Activated effector memory CD4-positive, alpha-beta T cell treated with Interleukin-2 at 50 U/mL for 16 hours (primary cell): ENCODE measurements around the gene ACSBG1.

Experiments
- DNase-seq: peaks from one replicate; pipeline ENCODE4 v3.0.0-alpha.2; 2020

The ACSBG1 gene

GRCh38 chr15:78216276-78217104, 17.9 kb downstream of the ACSBG1 start:
- DNase-seq: no peak

- DNase-seq: no peak
Measured at GRCh38 chr15:78213956-78214355, 20.4 kb downstream of the ACSBG1 start.

- DNase-seq: no peak
Measured at GRCh38 chr15:78213425-78213750, 21.0 kb downstream of the ACSBG1 start.

GRCh38 chr15:78212546-78213424, 21.6 kb downstream of the ACSBG1 start:
- DNase-seq: no peak

- DNase-seq: no peak
Measured at GRCh38 chr15:78212008-78212407, 22.4 kb downstream of the ACSBG1 start.

GRCh38 chr15:78211189-78211921, 23.0 kb downstream of the ACSBG1 start:
- DNase-seq: no peak

GRCh38 chr15:78210349-78210717, 24.0 kb downstream of the ACSBG1 start:
- no peak for DNase-seq

GRCh38 chr15:78209646-78210348, 24.6 kb downstream of the ACSBG1 start:
- no peak for DNase-seq

- no peak for DNase-seq
Measured at GRCh38 chr15:78208887-78209645, 25.3 kb downstream of the ACSBG1 start.

GRCh38 chr15:78208341-78208844, 26.0 kb downstream of the ACSBG1 start:
- no peak for DNase-seq

- no peak for DNase-seq
Measured at GRCh38 chr15:78207641-78208340, 26.6 kb downstream of the ACSBG1 start.

- DNase-seq: no peak
Measured at GRCh38 chr15:78207110-78207458, 27.3 kb downstream of the ACSBG1 start.

- no peak for DNase-seq
Measured at GRCh38 chr15:78206326-78207109, 27.8 kb downstream of the ACSBG1 start.

- DNase-seq: no peak
Measured at GRCh38 chr15:78205856-78206255, 28.5 kb downstream of the ACSBG1 start.

GRCh38 chr15:78205337-78205736, 29.0 kb downstream of the ACSBG1 start:
- no peak for DNase-seq

- DNase-seq: no peak
Measured at GRCh38 chr15:78204351-78205309, 29.7 kb downstream of the ACSBG1 start.

- no peak for DNase-seq
Measured at GRCh38 chr15:78203346-78204225, 30.8 kb downstream of the ACSBG1 start.
